HG03439 (cell line): ENCODE results near the gene CBFA2T3.

ENCODE experiments used
- ATAC-seq: cut with Tn5 transposase; IDR thresholded peaks from one replicate; pipeline ENCODE4 v1.9.1; 2021; ENCODE audit warnings: mild to moderate bottlenecking, moderate library complexity; ENCODE audit not compliant: unreplicated experiment

The CBFA2T3 gene

DNA sequence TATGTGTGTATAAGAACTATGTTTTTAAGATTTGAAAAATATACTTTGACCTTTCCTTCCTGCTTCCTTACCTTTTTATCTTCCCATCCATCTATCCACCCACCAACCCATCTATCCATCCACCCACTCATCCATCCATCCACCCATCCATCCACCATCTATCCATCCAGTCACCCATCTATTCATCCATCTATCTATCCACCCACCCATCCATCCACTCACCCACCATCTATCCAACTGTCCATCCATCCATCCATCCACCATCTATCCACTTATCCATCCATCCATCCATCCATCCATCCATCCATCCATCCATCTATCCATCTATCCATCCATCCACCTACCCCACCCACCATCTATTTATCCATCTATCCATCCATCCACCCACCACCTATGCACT lies 12.4 kb downstream of the CBFA2T3 start:
- ATAC-seq: no peak

DNA sequence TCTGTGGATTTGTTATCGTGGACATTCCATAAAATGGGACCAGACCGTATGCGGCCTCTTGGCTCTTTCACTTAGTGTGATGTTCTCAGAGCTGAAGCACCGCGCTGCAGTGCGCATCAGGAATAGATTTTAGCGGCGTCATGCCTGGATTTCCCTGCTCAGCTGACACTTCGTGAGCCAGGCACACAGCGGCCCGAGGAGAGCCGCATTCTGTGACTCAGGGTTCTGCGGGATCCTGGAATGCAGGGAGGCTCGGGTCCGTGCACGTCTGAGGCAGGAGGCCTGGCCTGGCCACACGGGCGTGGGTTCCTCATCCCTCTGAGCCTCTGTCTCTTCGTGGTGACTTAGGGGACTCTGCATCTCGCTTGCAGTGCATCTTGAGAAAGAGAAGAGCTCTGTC lies 13.4 kb downstream of the CBFA2T3 start:
- ATAC-seq: no peak

DNA sequence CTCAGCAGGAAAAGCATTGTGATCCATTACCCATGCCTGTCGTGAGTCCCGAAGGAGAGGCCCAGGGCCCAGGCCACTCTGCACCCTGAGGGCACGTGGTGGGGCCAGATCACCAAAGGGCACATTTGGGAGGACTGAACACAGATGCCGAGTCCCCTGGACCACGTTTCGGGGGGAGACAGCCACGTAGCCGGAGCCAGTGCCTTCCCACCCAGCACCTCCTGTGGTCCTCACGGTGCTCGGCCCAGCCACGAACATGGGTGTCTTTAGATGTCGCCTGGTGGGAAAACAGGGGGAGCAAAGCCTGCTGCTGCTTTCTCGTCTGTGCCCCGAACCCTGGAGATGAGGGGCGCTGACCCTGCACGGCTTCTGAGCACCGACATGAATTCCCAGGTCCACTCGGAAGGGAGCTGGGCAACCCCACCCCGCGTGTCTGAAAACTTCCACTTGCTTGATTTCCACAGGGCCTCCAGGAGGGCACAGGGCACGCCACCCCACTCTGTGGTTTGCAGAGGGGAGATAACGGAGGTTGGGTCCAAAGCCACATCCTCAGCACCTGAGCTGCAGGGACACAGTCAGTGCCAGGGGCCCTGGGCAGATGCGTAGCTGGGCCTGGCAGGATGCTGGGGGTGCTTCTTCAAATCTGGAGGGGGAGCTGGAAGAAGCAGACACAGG lies 14.4 kb downstream of the CBFA2T3 start:
- no peak for ATAC-seq

DNA sequence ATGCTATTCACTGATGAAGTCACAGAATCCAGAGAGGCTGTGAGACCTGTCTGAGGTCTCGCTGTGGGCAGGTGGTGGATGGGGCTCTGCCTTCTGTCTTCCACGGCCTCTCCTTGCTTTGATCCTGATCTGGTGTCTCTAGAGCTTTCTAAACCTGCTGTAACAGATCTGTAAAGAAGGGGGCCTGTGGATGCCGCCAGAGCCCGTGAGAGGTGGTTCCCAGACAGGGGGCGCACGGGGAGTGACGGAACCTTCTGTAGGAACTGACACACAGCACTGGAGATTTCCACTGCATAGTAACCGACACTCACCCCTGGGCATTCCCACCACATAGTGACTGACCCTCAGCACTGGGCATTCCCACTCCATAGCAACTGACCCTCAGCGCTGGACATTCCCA lies 16.0 kb downstream of the CBFA2T3 start:
- ATAC-seq: no peak

DNA sequence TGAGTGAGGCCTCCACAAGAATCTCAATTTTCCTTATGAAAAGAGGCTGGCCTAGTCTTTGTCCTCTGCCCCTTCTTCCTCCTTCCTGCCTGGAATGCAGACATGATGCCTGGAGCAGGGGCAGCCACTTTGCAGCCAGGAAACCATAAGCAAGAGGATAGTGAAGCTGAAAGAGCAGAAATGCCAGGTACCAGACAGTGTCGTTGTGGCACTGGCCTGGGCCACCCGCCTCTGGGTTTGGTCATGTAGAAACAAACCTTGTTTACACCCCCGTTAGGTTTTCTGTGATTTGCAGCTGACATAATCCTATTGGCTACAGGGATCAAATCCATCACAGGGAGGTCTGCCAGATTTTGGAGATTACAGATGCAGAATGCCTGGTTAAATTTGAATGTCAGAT lies 16.5 kb downstream of the CBFA2T3 start:
- ATAC-seq: no peak

DNA sequence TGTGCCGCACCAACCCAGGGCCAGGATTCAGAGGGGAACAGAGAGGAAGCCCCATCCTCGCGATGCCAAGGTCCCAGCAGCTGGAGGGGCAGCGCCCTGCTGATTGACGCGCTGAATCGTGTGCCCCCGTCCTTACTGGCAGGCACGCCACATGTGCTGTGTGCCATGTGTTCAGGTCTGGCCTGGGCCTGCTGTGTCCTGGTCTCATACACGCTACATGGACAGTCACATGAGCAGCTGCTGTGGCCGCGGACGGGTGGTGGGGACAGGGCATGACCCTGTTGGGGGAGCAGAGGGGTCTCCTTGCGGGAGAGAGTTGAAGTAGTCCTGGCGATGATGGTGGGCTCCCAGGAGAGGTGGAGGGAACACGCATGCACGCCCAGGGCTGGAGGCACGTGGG lies 18.0 kb downstream of the CBFA2T3 start:
- no peak for ATAC-seq

DNA sequence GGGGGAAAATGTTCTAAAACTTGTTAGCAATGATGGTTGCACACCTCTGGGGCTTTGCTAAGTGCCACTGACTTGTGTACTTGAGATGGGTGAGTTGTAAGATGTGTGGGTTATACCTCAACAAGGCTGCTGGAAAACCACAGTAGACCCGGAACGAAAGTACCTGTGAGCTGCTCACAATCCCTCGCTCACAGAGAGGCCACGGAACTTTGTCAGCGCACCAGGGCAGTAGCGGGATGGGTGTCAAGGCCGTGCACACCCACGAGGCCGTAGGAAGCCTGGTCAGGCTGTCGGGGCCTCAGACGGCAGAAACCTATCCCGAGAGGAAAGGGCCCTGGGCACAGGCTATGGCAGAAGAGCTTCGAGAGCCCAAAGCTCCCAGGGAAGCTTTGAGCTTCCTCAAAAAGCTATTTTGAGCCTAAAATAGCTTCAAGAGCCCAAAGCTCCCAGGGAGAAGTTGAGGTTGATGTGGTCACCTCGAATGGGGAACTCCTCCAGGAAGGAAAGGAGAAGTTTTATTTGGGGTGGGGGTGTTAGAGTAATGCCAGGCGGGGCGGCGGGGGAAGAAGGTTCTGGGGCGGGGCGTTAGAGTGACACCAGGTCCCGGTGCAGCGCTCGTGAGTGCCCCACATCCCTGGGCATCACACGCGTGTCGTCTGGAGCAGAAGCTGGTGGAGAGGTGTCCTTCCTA lies 19.0 kb downstream of the CBFA2T3 start:
- no peak for ATAC-seq

DNA sequence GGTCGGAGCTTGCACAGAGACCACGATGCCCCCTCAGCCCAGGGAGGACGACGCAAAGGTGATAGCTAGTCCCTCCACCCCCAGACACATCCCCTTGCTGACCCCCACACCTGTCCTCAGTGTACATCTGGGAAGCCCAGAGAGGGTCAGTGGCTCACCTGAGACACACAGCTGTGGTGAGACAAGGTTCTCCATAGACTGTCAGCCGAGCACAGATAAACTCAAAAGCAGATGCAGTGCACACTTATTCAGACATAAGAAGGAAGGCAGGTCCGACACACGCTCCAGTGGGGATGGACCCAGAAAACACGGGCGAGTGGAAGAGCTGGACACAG lies 19.6 kb downstream of the CBFA2T3 start:
- no peak for ATAC-seq

DNA sequence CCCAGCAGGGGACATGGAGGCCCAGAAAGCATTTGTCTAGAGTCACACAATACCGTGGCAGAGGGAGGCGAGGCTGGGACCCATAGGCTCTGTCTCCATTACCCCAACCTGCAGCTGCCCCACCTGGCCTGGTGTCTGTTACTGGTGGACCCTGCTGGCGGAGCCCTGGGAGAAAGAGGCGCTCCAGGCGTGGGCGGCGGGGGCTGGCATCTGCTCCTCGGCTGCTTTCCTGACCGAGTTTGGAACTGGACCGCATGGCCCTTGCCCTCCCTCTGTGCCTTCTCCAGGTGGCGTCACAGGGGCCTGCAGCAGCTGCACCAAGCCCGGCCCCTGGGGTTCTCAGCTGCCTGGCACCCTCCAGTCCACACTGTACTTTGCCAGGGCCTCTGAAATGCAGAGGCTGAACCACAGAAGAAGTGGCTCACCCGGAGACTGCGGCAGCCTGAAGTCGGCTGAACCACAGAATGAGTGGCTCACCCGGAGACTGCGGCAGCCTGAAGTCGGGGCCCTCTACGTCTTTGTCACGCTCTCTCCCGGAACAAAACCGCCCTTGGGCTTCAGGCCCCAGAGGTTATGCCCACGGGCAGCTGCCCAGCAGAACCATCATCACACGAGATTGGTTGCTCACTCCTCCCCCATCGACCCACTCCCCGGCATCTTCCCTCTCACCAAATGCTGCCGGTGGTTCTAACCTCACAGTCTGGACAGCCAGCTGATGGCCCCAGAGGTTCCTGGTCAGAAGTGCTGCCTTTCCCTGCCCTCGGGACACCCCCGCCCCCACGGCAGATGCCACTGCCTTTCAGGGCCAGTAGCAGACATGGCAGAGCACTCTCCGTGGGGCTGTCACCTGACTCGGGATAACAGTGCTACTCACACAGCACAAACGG lies 20.2 kb downstream of the CBFA2T3 start:
- ATAC-seq: no peak

DNA sequence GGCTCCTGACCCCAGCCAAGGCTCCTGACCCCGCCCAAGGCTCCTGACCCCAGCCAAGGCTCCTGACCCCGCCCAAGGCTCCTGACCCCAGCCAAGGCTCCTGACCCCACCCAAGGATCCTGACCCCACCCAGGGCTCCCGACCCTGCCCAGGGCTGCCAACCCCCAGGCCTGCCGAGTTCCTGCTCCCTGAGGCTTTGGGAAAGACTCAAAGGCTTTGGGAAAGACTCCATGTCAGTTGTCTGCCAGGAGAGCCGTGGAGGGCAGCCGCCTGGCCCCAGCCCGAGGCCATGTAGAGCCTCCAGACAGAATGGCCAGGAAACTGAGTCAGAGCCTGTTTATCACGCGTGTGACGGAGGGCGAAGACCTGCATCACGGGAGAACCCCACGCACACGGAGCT lies 21.1 kb downstream of the CBFA2T3 start:
- no peak for ATAC-seq

DNA sequence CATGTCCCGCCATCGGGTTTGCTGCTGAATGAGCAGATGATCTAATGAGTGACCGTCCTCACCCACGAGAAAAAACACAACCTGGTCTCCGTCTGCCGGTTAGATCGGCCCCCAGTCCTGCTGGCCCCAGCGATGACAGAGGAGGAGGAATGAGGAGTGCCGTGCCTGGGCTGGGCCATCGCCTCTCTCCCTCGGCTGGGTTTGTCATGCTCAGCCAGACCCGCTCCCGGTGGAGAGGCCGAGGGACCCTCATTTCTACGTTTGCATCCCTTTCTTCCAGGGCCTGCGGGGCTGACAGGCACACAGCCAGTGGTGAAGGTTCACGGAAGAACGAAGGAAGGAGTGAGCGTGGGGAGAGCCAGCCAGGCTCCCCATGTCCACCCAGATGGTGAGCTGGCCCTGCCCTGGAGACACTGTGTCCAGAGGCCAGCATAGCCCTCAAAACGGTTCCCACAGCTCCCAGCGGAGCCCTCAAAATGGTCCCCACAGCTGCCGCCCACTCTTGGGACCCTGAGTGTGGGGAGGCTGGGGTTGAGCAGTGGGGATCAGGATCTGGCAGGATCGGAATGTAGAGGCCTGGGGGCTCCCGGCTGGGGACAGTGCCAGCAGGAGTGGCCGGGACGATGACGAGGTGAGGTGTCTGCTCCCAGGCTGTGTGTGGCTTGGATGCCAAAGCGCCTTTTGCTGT lies 23.9 kb downstream of the CBFA2T3 start:
- no peak for ATAC-seq

DNA sequence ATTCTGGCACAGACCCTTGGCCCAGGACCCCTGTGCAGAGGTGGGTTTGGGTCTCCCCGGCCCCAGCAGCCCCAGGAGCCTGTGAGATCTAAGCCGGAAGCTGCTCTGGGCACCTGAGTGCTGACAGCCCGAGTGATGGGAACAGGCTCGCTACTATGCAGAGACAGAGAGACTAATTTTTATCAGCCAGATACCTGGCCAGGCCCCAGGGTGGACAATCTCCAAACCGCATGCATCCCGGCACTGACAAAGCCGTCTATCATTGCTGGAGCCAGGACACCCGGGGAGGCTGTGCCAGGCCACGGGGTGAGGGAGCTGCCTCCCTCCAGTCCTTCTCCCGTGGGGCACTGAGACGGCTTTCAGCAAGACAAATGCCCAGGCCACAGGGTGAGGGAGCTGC lies 25.0 kb downstream of the CBFA2T3 start:
- no peak for ATAC-seq

DNA sequence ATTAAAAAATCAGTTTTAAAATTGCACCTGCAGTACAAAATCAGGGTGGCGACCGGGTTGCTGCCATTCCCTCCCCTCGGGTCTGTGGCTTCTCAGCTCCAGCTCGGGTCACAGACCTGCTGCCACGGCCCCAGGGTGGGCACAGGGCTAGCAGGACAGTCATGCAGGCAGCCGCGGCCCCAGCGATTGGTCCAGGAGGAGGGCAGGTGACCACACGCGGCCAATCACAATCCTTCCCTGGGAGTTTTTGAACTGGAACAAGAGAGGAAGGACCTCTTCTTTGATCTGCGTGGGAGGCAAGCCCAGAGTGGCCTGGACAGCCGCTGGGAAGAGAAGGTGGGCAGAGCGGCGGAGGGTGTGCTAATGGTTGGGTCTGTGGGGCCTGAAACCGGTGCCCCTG lies 25.5 kb downstream of the CBFA2T3 start:
- ATAC-seq: no peak

DNA sequence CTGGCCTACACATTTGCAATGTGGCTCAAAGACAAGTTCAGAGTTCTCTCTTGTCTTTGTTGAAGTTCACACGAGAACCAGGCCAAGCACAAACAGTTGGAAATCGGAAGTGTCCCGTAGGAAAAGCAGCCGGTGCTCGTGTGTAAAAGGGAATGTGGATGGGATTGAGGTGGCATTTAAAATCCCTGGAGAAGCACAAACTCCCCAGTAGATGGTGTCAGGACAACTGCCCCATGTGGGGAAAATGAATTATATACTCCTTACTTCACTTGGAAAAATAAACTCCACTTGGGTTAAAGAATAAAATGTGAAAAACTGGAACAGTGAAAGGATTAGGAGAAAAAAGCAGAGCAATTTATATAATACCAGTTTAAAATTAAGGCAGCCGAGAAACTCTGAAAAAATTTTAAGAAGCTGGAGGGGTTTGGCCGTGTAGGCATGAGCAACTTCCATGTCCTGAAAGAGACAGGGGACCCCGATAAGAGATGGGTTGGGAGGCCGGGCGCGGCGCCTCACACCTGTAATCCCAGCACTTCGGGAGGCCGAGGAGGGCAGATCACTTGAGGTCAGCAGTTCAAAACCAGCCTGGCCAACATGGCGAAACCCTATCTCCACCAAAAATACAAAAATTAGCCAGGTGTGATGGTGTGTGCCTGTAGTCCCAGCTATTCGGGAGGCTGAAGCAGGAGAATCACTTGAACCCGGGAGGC lies 28.1 kb downstream of the CBFA2T3 start:
- no peak for ATAC-seq

DNA sequence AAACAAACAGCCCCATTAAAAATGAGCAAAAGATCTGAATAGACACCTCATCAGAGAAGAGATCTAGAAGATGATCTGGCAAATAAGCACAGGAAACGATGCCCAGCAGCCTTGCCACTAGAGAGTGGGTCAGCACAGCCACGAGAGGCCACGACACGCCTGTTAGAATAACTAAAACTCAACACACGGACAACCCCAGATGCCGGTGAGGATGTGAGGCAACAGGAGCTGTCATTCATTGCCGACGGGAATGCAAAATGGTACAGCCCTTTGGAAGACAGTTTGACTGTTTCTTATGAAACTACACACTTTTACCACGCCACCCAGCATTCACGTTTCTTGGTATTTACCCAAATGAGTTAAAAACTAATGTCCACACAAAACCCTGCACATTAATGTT lies 31.5 kb downstream of the CBFA2T3 start:
- ATAC-seq: no peak

DNA sequence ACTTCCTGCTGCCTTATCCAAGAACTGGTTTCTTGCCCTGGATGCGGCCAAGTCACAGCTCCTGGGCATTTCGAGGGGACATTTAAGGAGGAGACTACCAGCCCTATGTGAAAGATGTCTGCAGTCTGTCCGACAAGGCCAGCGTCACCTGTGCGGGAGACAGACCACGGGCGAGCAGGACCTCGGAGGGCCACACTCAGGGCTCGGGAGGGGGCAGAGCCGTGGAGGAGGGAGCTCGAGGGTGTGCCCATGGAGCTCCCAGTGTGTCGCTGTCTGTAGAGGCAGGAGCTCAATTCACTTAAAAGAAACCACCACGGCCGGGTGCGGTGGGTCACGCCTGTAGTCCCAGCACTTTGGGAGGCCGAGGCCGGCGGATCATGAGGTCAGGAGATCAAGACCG lies 33.3 kb downstream of the CBFA2T3 start:
- no peak for ATAC-seq

DNA sequence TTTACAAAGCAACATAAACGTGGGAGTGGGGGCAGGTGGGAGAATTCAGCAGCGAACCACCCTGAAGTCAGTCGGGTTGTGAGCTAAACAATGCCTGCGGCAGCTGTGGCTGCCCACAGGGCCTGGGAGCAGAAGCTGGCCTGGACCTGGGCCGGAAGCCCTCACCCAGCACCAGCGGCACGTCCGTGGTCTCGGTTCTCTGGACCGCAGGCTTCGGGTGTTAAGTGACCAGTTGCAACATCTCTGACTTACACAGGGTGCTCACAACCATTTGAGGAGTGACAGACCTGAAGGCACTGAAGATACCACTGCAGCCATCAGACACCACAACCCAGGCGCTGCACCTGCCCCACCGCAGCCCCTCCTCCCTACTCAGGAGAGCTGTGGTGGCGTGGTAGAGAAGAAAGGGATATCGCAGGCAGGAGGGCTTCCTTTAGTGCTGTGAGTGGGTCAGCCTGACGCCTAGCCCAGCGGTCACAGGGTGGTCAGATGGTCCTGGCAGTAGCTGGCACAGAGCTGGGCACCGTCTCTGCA lies 33.8 kb downstream of the CBFA2T3 start:
- ATAC-seq: no peak

DNA sequence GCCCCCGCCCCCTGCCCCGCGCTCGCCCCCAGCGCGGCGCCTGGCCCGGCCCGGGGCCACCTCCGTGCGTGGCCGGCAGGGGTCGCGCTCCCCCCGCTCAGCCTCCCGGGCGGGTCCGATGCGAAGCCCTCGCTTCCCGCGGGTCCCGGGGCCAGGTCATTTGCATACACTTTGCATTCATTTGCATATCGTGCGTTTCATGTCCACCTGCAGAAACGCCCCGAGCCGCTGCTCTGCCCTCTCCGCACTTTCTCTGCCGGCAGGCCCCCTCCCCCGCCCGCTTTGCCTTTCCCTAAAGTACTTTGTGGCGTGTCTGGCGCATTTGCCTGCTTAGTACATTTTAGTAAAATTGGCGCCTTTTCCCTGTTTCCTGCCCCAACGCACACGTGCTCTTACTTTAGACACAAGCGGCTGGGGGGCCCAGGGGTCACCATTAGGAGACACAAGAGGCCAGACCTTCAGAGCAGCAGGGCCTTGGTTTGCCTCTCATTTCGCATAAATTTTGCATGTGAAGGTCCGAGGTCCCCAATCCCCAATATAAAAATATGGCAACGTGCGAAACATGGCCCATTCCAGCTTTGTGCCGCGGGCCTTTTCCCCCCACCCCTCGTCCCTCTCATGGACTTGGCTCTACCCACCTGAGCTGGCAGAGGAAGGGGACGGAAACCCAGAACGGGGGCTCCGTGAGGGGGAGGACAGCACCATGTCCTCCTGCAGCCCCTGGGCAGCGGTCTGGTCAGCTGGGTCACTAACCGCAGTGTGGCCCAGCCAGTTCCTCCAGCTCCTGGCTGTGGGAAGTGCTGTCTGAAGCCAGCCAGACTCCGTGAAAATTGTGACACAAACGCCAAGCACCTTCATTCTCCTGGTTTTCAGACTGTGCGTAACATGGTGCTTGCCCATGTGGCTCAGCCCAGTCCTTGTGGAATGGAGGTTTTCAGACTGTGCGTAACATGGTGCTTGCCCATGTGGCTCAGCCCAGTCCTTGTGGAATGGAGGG lies 34.8 kb downstream of the CBFA2T3 start:
- no peak for ATAC-seq
